Right lung (tissue), 5 donors: ENCODE measurements around the gene BHLHE40. TPM values are rescaled to one million over a fixed set of nuclear protein-coding genes. Genes with fewer than 3 reads are reported as not detected.

Experiments used
- DNase-seq, 2 donors: peaks; one replicate each; pipeline ENCODE4 v3.0.0-alpha.2; 2013
- polyA plus RNA-seq, 5 donors: library from polyadenylated mRNA; unstranded; fragments of 120-200 nt; gene quantifications; one replicate each; pipeline versions ENCODE4 v1.2.1 to v1.2.3, GENCODE V29; 2013; ENCODE audit warnings: inconsistent platforms in 1 of 5, low replicate concordance in 1 of 5; ENCODE audit not compliant: insufficient read length in 5 of 5, insufficient read depth in 1 of 5

The BHLHE40 gene
- polyA plus RNA-seq, 5 donors: 9.7 to 31.7 (median 20.7) TPM

- no peak for DNase-seq
Observed at GRCh38 chr3:4997946-4998345, 18.7 kb downstream of the BHLHE40 start.

DNA sequence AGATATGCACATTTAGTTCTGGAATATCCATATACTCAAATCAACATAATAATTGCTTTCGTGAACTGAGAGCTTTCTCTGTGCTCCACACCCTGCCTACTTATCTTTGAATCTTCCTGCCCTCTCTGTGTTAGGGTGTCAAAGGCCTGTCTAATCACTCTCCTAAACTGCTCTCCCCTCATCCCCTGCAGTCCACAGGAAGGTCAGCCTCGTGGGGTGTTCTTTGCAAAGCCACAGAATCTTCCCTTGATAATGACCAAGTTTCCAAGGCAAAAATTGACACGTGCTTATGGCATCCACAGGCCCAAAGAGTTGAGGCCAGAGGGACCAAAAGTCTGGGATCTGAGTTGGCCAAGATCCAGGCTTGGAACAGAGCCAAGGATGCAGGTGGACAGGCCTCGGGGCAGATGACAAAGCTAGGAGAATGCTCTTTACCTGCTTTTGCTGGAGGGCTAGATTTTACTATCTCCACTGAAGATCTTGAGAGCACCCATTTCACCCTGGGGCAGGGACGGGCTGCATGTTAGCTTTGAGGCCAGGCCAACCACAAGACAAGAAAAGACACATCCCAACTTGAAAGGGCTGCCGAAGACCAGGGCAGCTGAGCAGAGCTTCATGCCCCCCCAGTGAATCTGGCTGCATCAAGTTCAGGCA, 20.4 kb downstream of the BHLHE40 start:
- DNase-seq: no peak

DNA sequence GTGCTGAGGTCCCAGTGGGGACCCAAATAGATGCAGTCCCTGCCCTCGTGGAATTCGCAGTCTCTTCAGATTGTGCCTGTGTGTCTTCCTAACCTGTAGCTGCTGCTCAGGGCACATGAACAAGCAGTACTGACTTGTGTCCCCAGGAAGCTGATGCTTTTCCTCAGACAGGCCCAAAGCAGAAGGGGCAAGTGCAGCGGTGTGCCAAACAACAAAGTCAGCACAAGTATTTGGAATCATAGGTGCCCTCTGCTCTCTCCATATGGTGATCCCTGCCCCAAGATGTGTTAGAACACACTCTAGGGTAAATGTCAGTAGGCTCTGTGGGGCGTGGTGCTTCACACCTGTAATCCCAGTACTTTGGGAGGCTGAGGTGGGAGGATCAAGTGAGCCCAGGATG, 21.9 kb downstream of the BHLHE40 start:
- no peak for DNase-seq

DNA sequence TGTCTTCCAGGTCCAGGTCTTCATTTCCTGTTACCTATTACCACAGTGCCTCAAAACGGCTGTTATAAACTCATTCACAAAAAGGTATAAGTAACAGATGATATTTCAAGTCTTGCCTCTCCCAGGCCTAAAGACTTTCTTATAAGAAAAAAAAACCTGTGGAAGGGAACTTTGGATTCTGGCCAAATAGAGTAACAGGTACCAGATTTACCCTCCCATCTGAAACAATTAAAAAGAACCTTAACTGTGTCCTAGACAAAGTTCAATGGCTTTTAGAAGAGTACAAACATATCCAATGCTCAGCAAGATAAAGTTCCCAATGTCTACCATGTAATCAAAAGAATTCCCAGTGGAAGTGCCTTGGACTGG, 22.6 kb downstream of the BHLHE40 start:
- DNase-seq: no peak

DNA sequence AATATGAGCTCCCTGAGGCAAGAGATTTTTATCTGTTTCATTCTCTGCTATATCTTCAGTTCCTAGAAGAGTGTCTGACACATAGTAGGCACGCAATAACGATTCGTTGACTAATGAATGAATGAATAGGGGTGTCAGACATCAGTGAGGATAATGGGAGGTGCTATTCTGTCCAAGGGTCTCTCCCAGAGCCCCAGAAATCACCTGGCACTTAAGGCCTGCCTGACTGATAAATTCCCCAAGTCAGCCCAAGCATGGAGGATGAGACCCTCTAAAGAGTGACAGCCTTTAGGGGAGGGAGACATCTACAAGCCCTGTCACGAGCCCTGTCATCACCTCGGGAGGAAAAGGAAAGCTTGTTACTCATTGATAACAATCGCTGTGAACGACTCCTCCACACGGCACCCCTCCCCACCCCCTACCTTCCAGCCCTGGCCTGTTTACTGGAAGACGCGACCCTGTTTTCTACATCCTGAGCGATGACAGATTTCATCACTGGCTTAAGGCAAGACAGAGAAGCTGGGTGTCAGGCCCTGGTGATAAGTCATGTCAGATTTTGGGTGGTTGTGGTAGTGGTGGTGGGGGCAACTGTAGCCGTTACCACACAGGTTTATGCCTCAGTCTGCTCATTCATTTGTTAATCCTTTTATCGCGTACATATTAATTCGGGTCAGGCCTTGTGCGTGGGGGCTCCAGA, 23.1 kb downstream of the BHLHE40 start:
- DNase-seq: no peak

GRCh38 chr3:5002871-5003247, 23.6 kb downstream of the BHLHE40 start:
- no peak for DNase-seq

GRCh38 chr3:5004319-5005152, 25.3 kb downstream of the BHLHE40 start:
- DNase-seq: no peak

GRCh38 chr3:5005367-5005766, 26.1 kb downstream of the BHLHE40 start:
- DNase-seq: no peak

- no peak for DNase-seq
Observed at GRCh38 chr3:5006755-5007202, 27.5 kb downstream of the BHLHE40 start.

DNA sequence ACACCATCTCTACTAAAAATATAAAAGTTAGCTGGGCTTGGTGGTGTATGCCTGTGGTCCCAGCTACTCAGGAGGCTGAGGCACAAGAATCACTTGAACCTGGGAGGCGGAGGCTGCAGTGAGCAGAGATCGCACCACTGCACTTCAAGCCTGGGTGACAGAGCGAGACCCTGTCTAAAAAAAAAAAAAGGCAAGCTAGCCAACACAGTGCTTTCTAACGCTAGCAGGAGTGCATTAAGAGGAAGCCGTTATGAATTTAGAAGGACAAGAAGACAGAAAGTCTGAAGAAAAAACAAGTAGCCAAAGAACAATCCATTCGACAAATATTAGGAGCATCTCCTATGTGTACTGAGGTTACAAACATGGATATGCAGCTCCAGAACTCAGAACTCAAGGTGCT, 28.6 kb downstream of the BHLHE40 start:
- DNase-seq: no peak

DNA sequence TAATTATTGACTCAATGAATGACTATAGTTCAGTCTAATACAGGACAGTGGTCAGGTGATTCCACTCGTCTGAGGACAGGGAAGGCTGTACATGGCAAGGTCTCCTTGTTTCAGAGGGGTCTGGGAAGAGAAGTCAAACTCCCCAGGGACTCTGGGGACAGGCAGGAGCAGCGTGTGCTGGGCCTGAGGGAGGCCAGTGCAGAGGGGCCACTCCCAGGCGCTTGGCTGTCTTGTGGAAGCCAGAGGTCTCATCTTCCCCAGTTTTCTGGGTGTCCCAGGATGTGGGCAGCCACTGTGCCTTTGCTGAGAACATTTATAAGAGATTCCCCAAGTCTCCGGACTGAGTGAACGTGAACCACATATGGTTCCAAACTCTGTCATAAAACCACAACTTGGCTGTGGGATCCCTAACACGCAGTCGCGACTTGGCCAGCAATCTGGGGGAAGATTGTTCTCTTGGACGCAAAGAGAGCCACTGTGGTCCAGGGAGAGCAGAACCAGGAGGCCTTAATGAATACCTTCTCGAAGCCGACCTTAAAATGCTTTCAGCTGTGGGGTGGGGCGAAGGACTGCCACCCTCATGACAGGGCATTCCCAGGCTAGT, 30.4 kb downstream of the BHLHE40 start:
- DNase-seq: no peak

GRCh38 chr3:5010140-5010539, 30.9 kb downstream of the BHLHE40 start:
- DNase-seq: no peak

DNA sequence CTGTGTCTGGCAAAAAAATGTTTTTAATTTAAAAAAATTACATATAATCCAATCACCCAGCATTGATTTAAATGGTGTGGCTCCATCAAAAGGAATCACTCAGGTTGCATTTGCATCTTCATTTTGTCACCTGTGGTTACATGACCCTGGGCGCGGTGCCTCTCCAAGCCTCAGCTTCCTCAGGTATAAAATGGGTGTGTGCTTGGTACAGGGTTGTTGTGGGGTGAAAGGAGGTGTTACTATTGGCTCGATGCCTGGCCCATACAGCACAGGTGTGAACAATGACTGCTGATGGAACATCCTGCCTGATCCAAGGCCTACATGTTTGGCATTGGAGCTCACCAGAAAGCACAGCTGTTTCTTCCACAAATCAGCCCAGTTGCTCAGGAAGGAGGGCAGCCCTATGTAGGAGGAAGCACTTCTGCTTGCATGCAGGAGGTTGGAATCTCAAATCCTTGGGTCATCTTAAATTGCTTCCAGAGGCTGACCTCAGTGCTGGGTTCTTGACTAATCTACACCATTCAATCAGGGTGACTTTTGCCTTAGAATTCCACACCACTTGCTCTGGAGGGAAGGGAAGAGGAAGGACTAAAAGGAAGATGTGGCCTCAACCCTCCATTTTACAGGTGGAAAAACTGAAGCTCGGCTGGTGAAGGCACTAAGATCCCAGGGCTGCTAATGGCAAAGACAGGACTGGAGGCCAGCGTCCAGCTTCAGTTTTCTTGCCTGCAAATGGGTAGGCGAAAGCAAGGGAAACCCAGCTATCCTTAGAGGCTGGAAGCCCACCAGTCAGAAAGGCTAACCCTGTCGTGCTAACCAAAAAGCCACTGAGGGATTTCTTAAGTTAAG, 31.7 kb downstream of the BHLHE40 start:
- no peak for DNase-seq

GRCh38 chr3:5011555-5012256, 32.5 kb downstream of the BHLHE40 start:
- no peak for DNase-seq

GRCh38 chr3:5012367-5012766, 33.1 kb downstream of the BHLHE40 start:
- DNase-seq: no peak

DNA sequence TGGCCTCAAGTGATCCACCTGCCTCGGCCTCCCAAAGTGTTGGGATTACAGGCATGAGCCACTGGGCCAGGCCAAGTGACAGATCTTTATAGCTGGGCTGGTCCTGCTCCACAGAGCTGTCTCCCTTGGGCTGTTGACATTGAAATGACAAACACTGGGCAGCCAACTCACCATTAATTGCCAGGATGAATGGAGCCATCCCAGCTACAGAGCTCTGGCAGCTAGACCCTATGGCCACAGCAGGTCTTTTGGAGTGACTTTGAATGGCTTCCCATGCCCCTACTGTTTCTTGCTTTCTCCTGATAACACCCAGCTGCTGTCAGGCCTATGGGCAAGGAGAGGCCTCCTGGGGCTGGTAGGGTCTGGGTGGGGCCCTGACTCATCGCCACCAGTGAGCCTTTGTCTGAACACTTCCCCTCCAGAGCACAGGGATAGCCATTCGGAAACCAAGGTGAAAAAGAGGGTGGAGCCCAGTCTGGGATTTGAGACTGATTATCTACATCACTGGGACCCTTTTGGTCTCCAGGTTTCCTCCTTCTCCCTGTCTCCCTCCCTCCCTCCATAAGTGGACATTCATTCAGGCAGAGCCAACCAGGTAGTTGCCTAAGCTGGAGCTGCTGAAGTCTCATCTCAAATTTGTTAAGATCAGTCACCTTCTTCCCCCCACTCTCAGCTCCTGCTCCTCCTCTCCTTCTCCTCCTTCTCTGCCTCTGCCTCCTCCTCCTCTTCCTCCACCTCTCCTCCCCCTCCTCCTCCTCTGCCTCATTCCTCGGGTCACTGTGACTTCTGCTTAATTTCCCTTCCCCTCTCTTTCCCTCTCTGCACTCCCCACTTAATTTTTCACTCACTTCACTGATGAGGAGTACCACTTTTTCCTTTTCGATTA, 34.0 kb downstream of the BHLHE40 start:
- no peak for DNase-seq

DNA sequence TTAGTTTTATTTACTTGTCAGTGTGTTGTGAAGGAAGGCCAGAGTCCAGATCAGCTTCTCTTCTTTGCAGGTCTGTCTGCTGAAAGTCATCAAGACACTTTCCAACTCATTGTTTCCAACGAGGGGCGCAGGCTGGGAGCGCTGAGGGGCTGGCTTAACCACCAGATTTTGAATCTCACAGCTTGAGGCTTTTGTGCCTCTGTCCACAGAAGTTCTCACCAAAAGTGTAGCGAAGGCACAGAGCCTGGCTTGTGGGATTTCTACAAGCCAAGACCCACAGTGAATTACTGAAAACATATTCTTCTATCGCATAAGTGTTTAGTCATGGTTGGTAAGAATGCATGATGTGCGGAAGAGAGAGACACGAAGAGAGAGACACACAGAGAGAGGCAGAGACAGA, 35.2 kb downstream of the BHLHE40 start:
- DNase-seq: no peak

DNA sequence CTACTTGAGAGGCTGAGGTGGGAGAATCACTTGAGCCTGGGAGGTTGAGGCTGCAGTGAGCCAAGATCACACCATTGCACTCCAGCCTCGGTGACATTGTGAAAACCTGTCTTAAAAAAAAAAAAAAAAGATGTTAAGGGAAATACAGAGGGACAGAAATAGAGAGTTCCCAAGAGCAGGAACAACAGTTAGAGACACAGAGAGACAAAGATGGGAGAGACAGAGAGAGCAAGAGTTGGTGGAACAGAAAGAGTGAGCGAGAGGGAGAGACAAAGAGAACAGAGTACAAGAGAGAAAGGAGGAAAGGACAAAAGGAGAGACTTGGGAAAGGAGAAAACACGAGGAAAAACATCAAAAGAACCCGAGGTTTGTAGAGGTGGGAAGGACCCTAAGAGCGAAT, 35.8 kb downstream of the BHLHE40 start:
- DNase-seq: no peak
